HepG2 (cell line): Measurements from ENCODE around the gene KLK14. TPM values are rescaled to one million over a fixed set of nuclear protein-coding genes. Genes with fewer than 3 reads are reported as not detected.

Source experiments
- ATAC-seq: fragments of 200-7000 bp; cut with Tn5 transposase; 3 replicates; pipeline ENCODE4 v1.9.1; 2020; ENCODE audit warnings: mild to moderate bottlenecking, moderate library complexity
- BruUV-seq: library from RNA; stranded (reverse); fragments of 400-500 nt; replicated peaks from 2 replicates; lab custom pipeline; 2021; lab: Mats Ljungman, UMichigan
- CTCF ChIA-PET: fragments of 300-600 bp; formaldehyde crosslinking; extraction: SDS; loops from one replicate; lab custom pipeline; 2021; ENCODE audit warnings: low total read pairs, inconsistent platforms, low intra/inter-chr PET ratio; lab: Yijun Ruan, JAX
- POLR2A ChIA-PET: fragments of 350-600 bp; sonication (Branson Sonifier 250); formaldehyde crosslinking; loops from one replicate; lab custom pipeline; 2020; ENCODE audit warnings: antibody characterized with exemption, inconsistent platforms; lab: Yijun Ruan, JAX
- DNase-seq: peaks from one replicate; pipeline ENCODE4 v3.0.0-alpha.2; 2015; ENCODE audit warnings: low spot score
- FAIRE-seq: peaks from 3 replicates; lab custom pipeline; 2011; peaks lifted over from hg19 to GRCh38; lab: Jason Lieb, UNC
- H2AFZ ChIP-seq: one replicate; pipeline ENCODE4 v1.6.1; 2011; ENCODE audit warnings: low read length, inconsistent platforms
- H3K27ac ChIP-seq: fragments of 300-600 bp; 3 replicates; pipeline ENCODE4 v1.8.0; 2011; ENCODE audit warnings: mixed run types, mild to moderate bottlenecking, mixed read lengths, low read length, inconsistent platforms; ENCODE audit not compliant: insufficient read depth; ENCODE audit errors: extremely low read length
- H3K27me3 ChIP-seq, 2 experiments: fragments of 200-600 bp in 1 of 2; 2 replicates in 1 of 2; 3 replicates in 1 of 2; pipeline versions ENCODE4 v1.6.0 to v1.8.0; 2011; ENCODE audit warnings: low read length in 2 of 2, mild to moderate bottlenecking in 2 of 2, moderate library complexity in 2 of 2, inconsistent platforms in 1 of 2; ENCODE audit not compliant: insufficient read depth in 2 of 2, control insufficient read depth in 1 of 2
- H3K36me3 ChIP-seq, 2 experiments: fragments of 200-600 bp in 1 of 2; replicated peaks in 1 of 2; 2 replicates in 1 of 2; 3 replicates in 1 of 2; pipeline versions ENCODE4 v1.5.1 to v1.8.0; 2011; ENCODE audit warnings: low read length in 2 of 2, inconsistent platforms in 1 of 2; ENCODE audit not compliant: insufficient read depth in 2 of 2, control insufficient read depth in 1 of 2
- H3K4me1 ChIP-seq: 2 replicates; pipeline ENCODE4 v1.5.1; 2012; ENCODE audit warnings: low read length, inconsistent platforms; ENCODE audit not compliant: insufficient read depth
- H3K4me2 ChIP-seq: 2 replicates; pipeline ENCODE4 v1.6.0; 2011; ENCODE audit warnings: low read depth, low read length, inconsistent platforms
- H3K4me3 ChIP-seq, 3 experiments: fragments of 200-600 bp in 1 of 3; sonication (generic), shearing (Covaris generic) in 1 of 3; replicated peaks in 1 of 3; 2 replicates each; pipeline ENCODE4 v1.5.1; 2011 to 2016; ENCODE audit warnings: low read length in 3 of 3, inconsistent platforms in 2 of 3, low read depth in 2 of 3, mild to moderate bottlenecking in 2 of 3, control low read depth in 1 of 3, mixed read lengths in 1 of 3; ENCODE audit not compliant: insufficient read depth in 1 of 3
- H3K79me2 ChIP-seq: one replicate; pipeline ENCODE4 v1.6.1; 2011; ENCODE audit warnings: low read length, inconsistent platforms; ENCODE audit not compliant: insufficient read depth
- H3K9ac ChIP-seq: 2 replicates; pipeline ENCODE4 v1.6.0; 2011; ENCODE audit warnings: mild to moderate bottlenecking, low read depth, low read length, inconsistent platforms; ENCODE audit not compliant: insufficient read depth
- H3K9me3 ChIP-seq: 2 replicates; pipeline ENCODE4 v1.5.1; 2012; ENCODE audit warnings: mild to moderate bottlenecking, low read length
- H4K20me1 ChIP-seq: 2 replicates; pipeline ENCODE4 v1.6.0; 2011; ENCODE audit warnings: inconsistent platforms, mild to moderate bottlenecking, low read length, moderate library complexity; ENCODE audit not compliant: insufficient read depth
- SRSF4 ChIP-seq: fragments of 200-400 bp; formaldehyde crosslinking; IDR thresholded peaks from one replicate; pipeline ENCODE4 v1.6.1; 2018; ENCODE audit warnings: mild to moderate bottlenecking, low read depth, low read length, moderate library complexity; ENCODE audit not compliant: poor library complexity, severe bottlenecking
- ZNF616 ChIP-seq: sonication (generic); formaldehyde crosslinking; IDR thresholded peaks from 2 replicates; pipeline ENCODE4 v1.5.0; 2020; ENCODE audit warnings: low read depth, mild to moderate bottlenecking, missing genetic modification reagents
- ZNF687 ChIP-seq: sonication (generic); formaldehyde crosslinking; IDR thresholded peaks from 2 replicates; pipeline ENCODE4 v1.5.1; 2020; ENCODE audit warnings: mild to moderate bottlenecking, missing genetic modification reagents, moderate library complexity
- ZNF773 ChIP-seq: sonication (generic); formaldehyde crosslinking; IDR thresholded peaks from 2 replicates; pipeline ENCODE4 v1.4.0; 2020; ENCODE audit warnings: missing genetic modification reagents, borderline replicate concordance
- WGBS: methylation state at CpG from one replicate; pipeline ENCODE4 v1.1.6; 2017; ENCODE audit warnings: low lambda C conversion rate; 5-methylcytosine and 5-hydroxymethylcytosine counted together
- in situ Hi-C: cut with HindIII; loops from 2 replicates; pipeline ENCODE4 v1.10.0; 2017; ENCODE audit warnings: low pct_unique_long_range_greater_than_20kb; ENCODE audit not compliant: extremely low pct_ligation_motif_present
- intact Hi-C: fragments of 100-400 bp; cut with micrococcal nuclease; formaldehyde crosslinking; loops from one replicate; pipeline ENCODE4 v1.10.0; 2022; ENCODE audit not compliant: unreplicated experiment
- polyA plus RNA-seq, 8 experiments: library from polyadenylated mRNA; depleted of rRNA in 3 of 8; stranded (reverse) in 7 of 8; unstranded in 1 of 8; fragments of >200 nt; fragmentation: Illumina TruSeq in 4 of 8; extraction: Trizol in 4 of 8; gene quantifications; 2 replicates each; pipeline versions ENCODE4 v1.2.1 to v1.2.3, GENCODE V29; 2011 to 2016; ENCODE audit warnings: low read depth in 4 of 8, missing spikeins in 1 of 8, mixed read lengths in 1 of 8; ENCODE audit not compliant: insufficient read depth in 1 of 8
- total RNA-seq, 5 experiments: library from RNA; depleted of rRNA; stranded (reverse); fragments of >200 nt; fragmentation: Illumina TruSeq; extraction: Trizol; gene quantifications; 2 replicates each; pipeline ENCODE4 v1.2.3, GENCODE V29; 2016; ENCODE audit warnings: low read depth in 1 of 5
- TF ChIP-seq, protein P1 (sequence below): IDR thresholded peaks from 2 replicates; pipeline ENCODE4 v1.6.1; 2016; ENCODE audit warnings: missing compliant biosample characterization, missing genetic modification reagents, borderline replicate concordance
- TF ChIP-seq, protein P2 (sequence below): sonication (generic); formaldehyde crosslinking; IDR thresholded peaks from 2 replicates; pipeline ENCODE4 v1.5.0; 2020; ENCODE audit warnings: mild to moderate bottlenecking, missing genetic modification reagents, borderline replicate concordance

Gene KLK14
- total and polyA plus RNA-seq, 2 of the 13 experiments (the other 11 are each of a cell fraction or from before 2014, with no cell fraction given), result not detected

- POLR2A ChIA-PET, result no interaction called here
- Histone ChIP-seq H4K20me1 (no peaks in the 10 kb centered on the region), H3K27me3 (peaks cover 4 to 47% of the 10 kb centered on the region in 2 experiments; a peak in 4 of 5 replicates), H3K9ac (no peak overlapping the region), H3K4me3 (no peak overlapping the region), H3K36me3 (no peaks in the 10 kb centered on the region), H3K4me2 (no peak overlapping the region), H3K9me3 (no peaks in the 10 kb centered on the region), H2AFZ (no peak overlapping the region), H3K79me2 (no peaks in the 10 kb centered on the region), H3K27ac (no peak overlapping the region), H3K4me1 (no peaks in the 10 kb centered on the region)
- FAIRE-seq (no peak), ATAC-seq (no peak), DNase-seq (no peak)
- in situ Hi-C loops, result no loop called here
- CTCF ChIA-PET, result no interaction called here
- BruUV-seq, result no TSS peak
- whole genome bisulfite sequencing, result 22% methylated on average over 6 of the region's 6 CpGs
- intact Hi-C loops, result no loop called here
- TF ChIP-seq, protein P1, sequence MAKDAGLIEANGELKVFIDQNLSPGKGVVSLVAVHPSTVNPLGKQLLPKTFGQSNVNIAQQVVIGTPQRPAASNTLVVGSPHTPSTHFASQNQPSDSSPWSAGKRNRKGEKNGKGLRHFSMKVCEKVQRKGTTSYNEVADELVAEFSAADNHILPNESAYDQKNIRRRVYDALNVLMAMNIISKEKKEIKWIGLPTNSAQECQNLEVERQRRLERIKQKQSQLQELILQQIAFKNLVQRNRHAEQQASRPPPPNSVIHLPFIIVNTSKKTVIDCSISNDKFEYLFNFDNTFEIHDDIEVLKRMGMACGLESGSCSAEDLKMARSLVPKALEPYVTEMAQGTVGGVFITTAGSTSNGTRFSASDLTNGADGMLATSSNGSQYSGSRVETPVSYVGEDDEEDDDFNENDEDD, result no peak
- no peak for TF ChIP-seq ZNF616 (CRISPR knock-in tag)
- TF ChIP-seq ZNF687, result no peak
- TF ChIP-seq, protein P2, sequence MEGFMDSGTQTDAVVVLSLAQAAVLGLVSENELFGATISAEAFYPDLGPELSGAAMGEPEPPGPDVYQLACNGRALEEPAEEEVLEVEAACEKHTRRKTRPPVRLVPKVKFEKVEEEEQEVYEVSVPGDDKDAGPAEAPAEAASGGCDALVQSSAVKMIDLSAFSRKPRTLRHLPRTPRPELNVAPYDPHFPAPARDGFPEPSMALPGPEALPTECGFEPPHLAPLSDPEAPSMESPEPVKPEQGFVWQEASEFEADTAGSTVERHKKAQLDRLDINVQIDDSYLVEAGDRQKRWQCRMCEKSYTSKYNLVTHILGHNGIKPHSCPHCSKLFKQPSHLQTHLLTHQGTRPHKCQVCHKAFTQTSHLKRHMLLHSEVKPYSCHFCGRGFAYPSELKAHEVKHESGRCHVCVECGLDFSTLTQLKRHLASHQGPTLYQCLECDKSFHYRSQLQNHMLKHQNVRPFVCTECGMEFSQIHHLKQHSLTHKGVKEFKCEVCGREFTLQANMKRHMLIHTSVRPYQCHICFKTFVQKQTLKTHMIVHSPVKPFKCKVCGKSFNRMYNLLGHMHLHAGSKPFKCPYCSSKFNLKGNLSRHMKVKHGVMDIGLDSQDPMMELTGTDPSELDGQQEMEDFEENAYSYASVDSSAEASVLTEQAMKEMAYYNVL, result no peak
- no peak for TF ChIP-seq ZNF773 (CRISPR knock-in tag)
- no peak for TF ChIP-seq SRSF4
These were observed 40.7 kb upstream of the KLK14 start for GRCh38 chr19:51123381-51123800.
